ENCODE results near the gene MLXIP.

Gene MLXIP

GRCh38 chr12:122073815-122074214 lies 4.7 kb upstream of the MLXIP start:
- Histone ChIP-seq H3K27ac (no peak overlapping the region), H3K4me1 (peaks cover 7 to 36% (median 22%) of the 10 kb centered on the region in 4 donors), H3K36me3 (no peaks in the 10 kb centered on the region), H3K27me3 (no peaks in the 10 kb centered on the region), H3K4me3 (no peak overlapping the region), H3K9me3 (no peaks in the 10 kb centered on the region)
- DNase-seq: no peak
- intact Hi-C loops (cut with DNase I; ENCODE audit: low total_unique reads): no loop called here
- no peak for TF ChIP-seq CTCF (IDR thresholded peaks at IDR 0.05)

- TF ChIP-seq CTCF (IDR thresholded peaks at IDR 0.05): no peak
- intact Hi-C loops (cut with DNase I; ENCODE audit: low total_unique reads): no loop called here
- Histone ChIP-seq H3K27me3 (no peaks in the 10 kb centered on the region), H3K27ac (peak overlapping the region; percentile 74 to 77), H3K9me3 (no peaks in the 10 kb centered on the region), H3K4me3 (no peak overlapping the region), H3K4me1 (peaks cover 6 to 43% (median 25%) of the 10 kb centered on the region in 4 donors), H3K36me3 (no peaks in the 10 kb centered on the region)
- peak in 1 of 2 donors; percentile 63 for DNase-seq
These were observed 1.6 kb upstream of the MLXIP start for GRCh38 chr12:122076743-122077495.

GRCh38 chr12:122079033-122079531 lies 526 bp downstream of the MLXIP start:
- Histone ChIP-seq H3K9me3 (no peaks in the 10 kb centered on the region), H3K36me3 (peaks cover 0 to 8% (median 6%) of the 10 kb centered on the region in 3 donors), H3K4me3 (peak overlapping the region; percentile 70 to 90), H3K27ac (peak overlapping the region; percentile 74 to 77), H3K27me3 (no peaks in the 10 kb centered on the region), H3K4me1 (peaks cover 0 to 47% (median 27%) of the 10 kb centered on the region in 4 donors)
- intact Hi-C loops (cut with DNase I; ENCODE audit: low total_unique reads): no loop called here
- DNase-seq: peak in 1 of 2 donors; percentile 68
- no peak for TF ChIP-seq CTCF (IDR thresholded peaks at IDR 0.05)

- Histone ChIP-seq H3K9me3 (no peaks in the 10 kb centered on the region), H3K27me3 (no peaks in the 10 kb centered on the region), H3K27ac (peak overlapping the region; percentile 74 to 77), H3K4me3 (peak overlapping the region; percentile 70 to 90), H3K36me3 (peaks cover 5 to 13% (median 11%) of the 10 kb centered on the region in 3 donors), H3K4me1 (peaks cover 0 to 47% (median 29%) of the 10 kb centered on the region in 4 donors)
- intact Hi-C loops (cut with DNase I; ENCODE audit: low total_unique reads): no loop called here
- no peak for TF ChIP-seq CTCF (IDR thresholded peaks at IDR 0.05)
- peak in 1 of 2 donors; percentile 66 for DNase-seq
These were observed 1.1 kb downstream of the MLXIP start for GRCh38 chr12:122079532-122080081.

- H3K27me3 ChIP-seq: no peaks in the 10 kb centered on the region
- peaks cover 0 to 47% (median 31%) of the 10 kb centered on the region in 4 donors for H3K4me1 ChIP-seq
- peaks cover 13 to 21% (median 18%) of the 10 kb centered on the region in 3 donors for H3K36me3 ChIP-seq
- H3K9me3 ChIP-seq: no peaks in the 10 kb centered on the region
- peak; percentile 89 to 90 for DNase-seq
- intact Hi-C loops (cut with DNase I; ENCODE audit: low total_unique reads): no loop called here
- peak overlapping the region; percentile 70 to 90 for H3K4me3 ChIP-seq
- H3K27ac ChIP-seq: peak overlapping the region; percentile 74 to 77
- no peak for TF ChIP-seq CTCF (IDR thresholded peaks at IDR 0.05)
These were observed 1.9 kb downstream of the MLXIP start for GRCh38 chr12:122080149-122081082.
